D341Med (cell line): ENCODE data around the gene CCM2.
A peak's percentile ranks its signal among the peaks of the same experiment; 100 is the strongest.

ENCODE experiments used
- DNase-seq: peaks from one replicate; pipeline ENCODE4 v3.0.0; 2012; ENCODE audit warnings: low spot score

The CCM2 gene

DNA sequence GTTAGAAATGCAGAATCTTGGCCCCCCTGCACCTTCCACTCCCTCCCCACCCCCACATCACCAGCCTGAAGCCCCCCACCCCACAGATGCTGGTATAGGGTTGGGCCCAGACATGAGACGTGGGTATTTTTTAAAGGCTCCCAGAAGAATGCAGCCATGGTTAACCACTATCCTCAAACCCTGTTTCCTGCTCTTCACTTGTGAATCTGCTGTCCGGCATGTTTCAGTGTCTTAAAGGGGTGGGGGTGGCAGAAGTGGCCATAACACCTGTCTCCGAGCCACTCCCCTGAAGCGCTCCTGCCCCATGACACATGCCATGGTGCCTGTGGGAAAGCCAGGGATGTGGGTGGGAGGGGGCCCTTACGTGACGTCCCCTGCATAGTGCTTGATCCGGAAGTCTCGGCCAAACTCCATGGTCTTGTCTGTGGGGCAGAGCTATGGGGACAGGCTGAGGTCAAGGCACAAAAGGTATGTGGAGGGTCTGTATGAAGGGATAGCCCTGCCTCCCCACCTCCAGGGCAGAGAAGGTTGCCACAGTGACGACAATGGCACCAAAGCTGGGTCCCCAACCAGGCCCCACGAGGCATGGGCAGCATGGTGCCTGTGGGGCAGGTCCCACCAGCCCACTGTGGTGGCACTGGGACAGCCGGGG, 30.8 kb upstream of the CCM2 start:
- DNase-seq = no peak

GRCh38 chr7:44969701-44970522, 30.1 kb upstream of the CCM2 start:
- DNase-seq = no peak

- peak; percentile 26 for DNase-seq
Observed at GRCh38 chr7:44970523-44971051, 29.4 kb upstream of the CCM2 start.

GRCh38 chr7:44971188-44971901, 28.7 kb upstream of the CCM2 start:
- DNase-seq = no peak

GRCh38 chr7:44971902-44972441, 28.0 kb upstream of the CCM2 start:
- no peak for DNase-seq

- no peak for DNase-seq
Observed at GRCh38 chr7:44972562-44972961, 27.4 kb upstream of the CCM2 start.

GRCh38 chr7:44973610-44974401, 26.2 kb upstream of the CCM2 start:
- peak; percentile 50 for DNase-seq

DNA sequence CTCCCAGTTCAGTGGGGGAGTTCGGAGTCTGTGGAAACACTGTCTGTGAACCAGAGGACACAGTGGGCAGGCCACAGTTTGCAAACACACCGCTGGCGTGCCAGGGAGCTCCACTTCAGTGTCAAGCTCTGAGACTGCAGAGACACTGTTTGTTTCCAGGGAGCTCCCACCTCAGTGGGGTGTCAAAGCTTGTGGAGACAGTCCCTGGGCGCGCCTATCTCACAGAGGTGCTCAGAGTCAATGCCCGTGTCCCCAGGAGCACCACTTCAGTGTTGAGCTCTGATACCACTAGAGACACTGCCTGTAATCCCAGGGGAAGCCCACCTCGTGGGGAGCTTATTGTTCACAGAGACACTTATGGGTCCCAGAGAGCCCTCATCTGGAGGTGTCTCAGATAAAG, 25.5 kb upstream of the CCM2 start:
- DNase-seq = no peak

- DNase-seq = no peak
Observed at GRCh38 chr7:44975331-44976039, 24.5 kb upstream of the CCM2 start.

DNA sequence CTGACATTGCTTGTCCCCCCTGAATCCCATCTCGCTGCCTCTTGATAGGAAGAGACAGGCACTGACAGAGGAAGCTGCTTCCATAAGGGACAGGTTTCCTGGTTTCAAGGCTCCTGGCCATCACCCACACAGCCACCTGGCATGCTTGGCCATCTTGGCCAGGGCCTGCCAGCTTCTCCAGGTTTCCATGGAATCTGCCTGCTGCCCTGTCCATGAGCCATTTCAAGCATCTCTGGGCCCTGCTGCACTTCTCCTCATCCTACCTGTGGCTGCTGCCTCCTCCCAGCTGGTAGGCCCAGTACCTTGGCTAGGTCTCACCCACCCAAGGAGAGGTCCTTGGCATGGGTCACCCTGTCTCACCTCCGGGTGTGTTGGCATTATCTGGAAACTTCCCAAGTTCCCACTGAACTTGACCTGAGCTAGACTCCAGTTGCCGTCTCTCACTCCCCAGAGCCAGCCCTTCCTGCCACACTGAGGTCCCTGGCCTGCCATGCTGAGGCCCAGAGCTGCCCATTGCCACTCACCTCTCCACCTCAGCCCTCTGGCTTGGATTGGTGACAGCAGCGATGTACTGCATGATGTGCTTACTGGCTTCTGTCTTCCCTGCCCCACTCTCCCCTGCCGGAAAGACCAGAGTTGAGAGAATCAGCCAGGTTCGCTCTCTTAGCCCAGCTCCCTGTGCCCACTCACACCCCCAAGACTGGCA, 23.8 kb upstream of the CCM2 start:
- DNase-seq = no peak

DNA sequence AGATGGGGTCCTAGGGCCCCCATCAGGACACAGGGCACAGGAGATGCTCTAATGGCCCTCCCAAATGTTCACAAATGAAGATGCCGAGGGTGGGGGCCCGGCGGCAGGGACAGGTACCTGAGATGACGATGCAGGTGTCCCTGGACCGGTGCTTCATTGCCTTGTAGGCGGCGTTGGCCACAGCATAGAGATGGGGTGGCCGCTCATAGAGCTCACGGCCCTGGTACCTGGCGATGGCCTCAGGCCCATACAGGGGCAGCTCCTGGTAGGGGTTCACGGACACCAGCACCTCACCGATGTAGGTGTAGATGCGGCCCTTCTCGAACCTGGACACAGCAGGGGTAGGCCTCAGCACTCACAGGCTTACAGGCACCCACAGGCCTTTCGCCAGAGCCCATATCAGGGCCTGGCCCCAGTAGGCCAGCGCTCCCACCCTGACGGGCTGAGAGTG, 23.2 kb upstream of the CCM2 start:
- DNase-seq = no peak

- DNase-seq = peak; percentile 18
Observed at GRCh38 chr7:44977304-44977958, 22.6 kb upstream of the CCM2 start.

- DNase-seq = no peak
Observed at GRCh38 chr7:44977959-44978335, 22.1 kb upstream of the CCM2 start.

- no peak for DNase-seq
Observed at GRCh38 chr7:44978511-44979366, 21.3 kb upstream of the CCM2 start, which contains the start of gene MYO1G. MYO1G (minus strand) TSS chr7:44979015; CDS start chr7:44978961, 54 bp downstream.

GRCh38 chr7:44979481-44980392, 20.3 kb upstream of the CCM2 start:
- DNase-seq = peak; percentile 22

DNA sequence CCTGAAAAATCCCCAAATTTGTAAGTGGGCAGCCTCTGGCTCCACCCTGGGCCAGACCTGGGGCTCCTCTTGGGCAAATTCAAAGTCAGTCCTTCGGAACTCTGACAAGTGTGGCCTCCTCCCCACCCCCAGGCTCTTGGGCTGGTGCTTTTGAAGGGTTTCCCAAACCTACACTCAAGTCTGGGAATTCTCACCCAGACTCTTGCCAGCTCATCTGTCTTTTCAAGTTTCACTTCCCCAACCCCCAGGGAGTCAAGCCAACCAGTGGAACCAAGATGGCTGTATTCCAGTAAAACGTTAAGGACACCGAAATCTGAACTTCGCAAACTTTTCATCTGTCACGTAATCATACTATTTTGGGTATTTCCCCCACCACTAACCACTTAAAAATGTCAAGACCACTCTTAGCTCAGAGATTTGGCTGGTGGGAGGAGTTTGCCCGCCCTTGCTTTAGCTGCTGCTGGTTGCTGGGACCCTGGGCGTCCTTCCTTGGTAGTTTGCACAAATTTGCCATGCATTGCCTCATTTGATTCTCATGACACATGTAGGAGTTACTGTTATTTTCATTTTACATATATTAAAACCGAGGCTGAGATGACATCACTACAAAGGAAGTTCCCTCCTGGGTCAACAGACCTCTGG, 19.5 kb upstream of the CCM2 start:
- DNase-seq = peak; percentile 23
